Iris pigment epithelial cell (primary cell): ENCODE data around the gene PDE2A.
A peak's percentile ranks its signal among the peaks of the same experiment; 100 is the strongest.

ENCODE experiments used
- DNase-seq: peaks from one replicate; pipeline ENCODE4 v3.0.0-alpha.2; 2011; ENCODE audit warnings: low read depth

The PDE2A gene

DNA sequence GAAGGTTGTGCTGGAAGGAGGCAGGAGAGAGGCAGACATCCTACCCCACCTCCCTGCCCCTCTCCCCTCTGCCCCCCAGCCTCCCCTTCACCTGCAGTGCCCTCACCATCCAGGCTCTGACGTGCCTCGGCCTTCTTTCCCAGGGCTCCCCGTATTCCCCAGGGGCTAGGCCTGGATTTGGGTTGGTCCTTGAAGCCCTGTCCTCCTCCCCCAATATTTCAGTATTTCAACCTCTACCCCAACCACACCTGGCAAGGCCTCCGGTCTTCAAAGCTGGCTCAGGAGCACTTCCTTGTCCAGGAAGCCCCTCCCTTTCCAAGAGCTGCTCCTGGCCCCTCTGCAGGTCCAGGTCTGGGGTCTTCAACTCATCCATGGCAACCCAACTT is 8.6 kb upstream of the PDE2A start:
- no peak for DNase-seq

DNA sequence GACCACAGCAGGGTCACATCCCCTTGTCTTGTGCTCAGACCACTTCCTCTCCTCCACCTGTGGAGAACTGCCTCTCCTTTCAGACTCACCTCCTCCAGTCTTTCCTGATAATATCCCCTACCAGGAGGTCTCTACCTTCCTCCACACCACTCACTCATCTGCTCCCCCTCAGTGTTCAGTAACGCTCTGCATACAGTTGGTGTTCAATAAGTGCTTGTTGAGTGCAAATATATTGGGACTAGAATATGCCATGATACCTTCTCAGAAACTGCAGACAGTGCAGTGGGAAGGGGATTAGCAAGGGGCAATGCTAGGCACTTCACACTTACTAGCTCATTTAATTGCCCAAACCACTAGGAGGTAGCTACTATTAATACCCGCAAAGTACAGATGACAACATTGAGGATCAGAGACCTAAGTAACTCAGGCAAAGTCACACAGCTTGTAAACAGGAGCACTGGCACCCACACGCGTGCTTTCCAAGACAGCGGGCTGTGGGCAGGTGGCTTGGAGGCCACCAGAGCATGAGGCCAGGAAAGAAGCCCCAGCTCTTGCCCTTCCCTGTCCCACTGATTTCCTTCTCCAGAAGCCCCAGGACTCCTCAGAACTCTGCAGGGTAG is 8.1 kb upstream of the PDE2A start:
- DNase-seq = no peak

DNA sequence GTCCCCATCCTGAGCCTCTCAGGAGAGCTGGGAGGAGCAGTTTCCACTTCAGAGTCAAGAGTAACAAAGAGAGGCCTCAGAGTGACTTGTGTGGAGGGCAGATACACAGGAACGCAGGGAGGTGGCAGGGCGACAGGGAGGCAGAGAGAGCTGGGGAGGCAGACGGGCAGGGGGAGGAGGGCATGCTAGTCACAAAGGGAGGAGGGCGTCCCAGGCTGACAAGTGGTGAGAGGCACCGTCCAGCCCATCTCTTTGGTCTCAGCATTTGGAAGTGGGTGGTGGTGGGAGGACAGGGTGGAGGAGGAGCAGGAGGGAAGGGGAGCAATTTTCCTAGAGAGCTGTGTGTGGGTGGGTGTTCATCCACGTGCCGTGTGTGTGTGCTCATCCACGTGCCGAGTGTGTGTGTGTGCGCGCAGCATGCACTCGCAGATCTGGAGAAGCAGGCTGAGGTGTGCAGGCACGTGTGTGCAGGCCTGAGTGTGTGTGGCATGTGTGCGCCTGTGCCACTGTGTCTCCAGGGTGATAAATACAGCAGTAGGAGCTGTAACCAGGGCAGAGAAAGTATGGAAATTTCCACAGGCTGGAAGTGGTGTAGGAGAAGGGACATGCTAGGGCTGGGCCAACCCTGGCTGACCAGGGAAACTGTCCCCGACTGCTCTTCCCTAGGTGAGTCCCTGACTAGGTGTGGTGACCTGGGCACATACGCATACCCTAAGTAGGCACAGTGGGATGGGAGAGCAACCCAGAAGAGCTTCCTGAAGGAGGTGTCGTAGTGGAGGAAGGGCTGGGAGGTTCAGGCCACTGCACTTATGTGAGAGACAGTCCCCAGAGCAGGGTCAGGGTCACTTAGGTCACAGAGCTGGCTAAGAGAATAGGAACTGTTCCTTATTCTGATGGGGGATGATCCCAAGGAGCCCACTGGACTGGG is 7.3 kb upstream of the PDE2A start:
- DNase-seq = no peak

DNA sequence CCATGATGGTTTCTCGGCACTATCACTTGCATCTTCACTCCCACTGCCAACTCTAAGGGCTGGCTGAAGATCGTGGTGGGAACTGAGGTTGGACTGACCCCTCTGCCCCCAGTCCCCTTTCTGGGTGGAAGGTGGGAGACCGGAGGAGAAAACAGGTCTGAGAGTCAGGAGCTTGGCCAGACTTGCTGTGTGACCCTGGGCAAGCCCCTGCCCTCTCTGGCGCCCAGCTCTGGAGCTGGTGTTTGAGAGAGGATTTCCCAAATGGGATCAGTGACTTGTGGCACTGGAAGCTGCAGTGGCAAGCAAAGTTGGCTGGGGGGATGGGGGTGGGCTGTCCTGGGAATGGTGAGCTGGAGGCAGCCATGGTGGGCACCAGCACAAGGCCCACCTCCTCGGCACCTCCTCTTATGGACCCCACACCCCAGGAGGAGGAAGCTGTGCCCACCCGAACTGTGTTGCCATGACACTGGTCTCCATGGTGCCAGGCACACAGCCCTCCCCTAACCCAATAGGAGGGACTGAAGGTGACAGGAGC is 6.5 kb upstream of the PDE2A start:
- no peak for DNase-seq

DNA sequence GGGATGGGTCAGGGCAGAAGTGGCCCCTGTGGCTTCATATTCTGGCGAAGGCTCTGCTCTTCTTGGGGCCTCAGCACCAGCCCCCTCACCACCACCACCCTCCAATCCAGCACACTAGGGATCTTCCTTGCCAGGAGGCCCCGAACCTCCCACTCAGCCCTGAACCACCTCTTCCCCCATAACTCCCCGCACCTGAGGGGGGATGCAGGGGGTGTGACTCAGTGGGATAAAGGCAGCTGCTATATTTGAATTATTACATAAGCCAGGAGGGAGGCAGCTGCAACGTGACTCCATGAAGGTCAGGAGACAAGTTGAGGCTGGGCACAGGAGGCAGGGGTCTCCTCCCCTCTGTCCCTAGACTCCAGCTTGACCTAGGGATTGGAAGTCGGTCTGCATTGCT is 5.6 kb upstream of the PDE2A start:
- DNase-seq = no peak

DNA sequence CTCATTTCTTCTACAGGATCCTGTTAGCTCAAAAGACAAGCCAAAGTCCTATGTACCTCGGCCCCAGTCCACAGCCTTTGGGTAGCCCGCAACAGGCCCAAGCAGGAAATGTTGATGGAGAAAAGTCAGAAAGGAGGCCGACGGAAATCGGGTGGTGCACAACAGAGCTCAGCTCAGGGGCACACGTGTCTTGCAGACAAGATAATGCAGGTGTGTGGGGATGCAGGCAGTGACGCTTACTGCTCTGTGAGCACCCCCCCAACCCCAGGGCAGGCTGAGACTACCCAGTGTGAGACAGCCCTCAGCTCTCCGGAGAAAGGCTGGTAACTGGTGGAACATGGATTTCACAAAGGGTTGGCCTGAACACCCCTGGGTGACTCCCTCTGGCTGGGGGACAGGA is 4.3 kb upstream of the PDE2A start:
- DNase-seq = no peak

DNA sequence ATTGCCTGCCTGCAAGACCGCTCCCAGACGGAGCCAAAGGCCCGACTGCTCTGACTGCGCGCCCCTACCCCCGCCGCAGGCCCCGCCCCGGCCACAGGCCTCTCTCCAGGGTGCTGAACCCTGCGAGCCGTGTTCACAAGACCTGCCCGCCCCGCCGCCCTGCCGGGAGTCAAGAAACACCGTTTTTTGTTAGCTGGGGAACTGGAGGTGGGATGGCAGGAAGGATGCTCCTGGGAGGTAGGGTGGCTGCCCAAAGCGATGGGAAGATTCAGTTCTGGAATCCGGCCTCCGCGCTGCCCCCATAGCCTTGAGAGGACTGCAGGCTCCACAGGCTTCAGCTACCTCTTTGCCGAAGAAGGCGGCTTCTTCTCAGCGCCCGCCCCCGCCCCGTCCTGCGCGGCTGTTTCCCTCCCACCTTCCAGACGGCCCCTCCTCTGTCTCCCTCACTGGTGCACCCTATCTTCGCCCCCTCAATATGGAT is 2.7 kb upstream of the PDE2A start:
- peak; percentile 37 for DNase-seq

DNA sequence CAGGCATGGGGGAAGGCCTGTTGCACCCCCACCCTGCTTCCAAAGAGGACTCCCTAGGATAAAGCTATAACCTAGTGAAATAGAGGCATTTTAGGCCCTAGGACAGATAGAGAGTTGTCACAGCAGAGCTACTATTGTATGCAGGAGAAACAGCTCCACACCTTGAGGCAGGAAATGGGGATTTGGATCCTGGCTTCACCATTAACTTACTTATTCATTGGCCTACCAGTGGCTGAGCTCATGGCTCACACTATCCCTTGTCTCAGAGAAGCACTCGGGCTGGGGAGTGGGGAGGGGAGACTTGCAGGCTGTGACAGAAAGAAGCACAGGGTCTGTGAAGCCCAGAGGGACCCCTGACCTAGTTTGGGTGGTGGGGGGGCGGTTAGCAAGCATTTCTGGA is 999 bp upstream of the PDE2A start:
- no peak for DNase-seq

DNA sequence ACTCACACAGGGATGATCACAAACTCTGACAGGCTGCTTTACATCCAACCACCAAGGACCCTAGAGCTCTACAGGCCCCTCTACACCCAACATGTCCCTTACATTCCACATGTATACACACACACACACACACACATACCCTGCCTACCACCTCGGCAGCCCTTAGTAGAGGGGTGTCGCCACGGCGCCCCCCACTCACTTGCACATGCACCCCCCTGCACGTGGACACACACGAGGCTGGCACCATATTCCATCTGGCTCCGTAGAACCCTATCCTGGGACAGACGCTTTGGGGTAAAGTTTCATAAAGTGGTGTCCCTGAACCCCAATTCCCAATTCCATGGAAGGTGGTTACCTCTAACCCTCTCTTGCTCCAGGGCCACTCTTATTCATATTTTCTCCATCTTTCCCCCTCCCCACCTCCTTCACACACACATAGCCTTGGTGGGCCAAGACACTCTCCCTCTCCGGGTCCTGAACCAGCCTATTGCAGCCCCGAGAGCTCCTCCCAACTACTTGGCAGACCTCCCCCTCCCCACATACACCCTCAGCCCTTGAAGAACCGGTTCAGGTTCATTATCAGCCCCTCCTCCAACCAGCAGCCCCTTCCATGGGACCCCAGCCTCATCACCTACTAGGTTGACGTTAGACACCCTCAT is 809 bp downstream of the PDE2A start:
- no peak for DNase-seq

DNA sequence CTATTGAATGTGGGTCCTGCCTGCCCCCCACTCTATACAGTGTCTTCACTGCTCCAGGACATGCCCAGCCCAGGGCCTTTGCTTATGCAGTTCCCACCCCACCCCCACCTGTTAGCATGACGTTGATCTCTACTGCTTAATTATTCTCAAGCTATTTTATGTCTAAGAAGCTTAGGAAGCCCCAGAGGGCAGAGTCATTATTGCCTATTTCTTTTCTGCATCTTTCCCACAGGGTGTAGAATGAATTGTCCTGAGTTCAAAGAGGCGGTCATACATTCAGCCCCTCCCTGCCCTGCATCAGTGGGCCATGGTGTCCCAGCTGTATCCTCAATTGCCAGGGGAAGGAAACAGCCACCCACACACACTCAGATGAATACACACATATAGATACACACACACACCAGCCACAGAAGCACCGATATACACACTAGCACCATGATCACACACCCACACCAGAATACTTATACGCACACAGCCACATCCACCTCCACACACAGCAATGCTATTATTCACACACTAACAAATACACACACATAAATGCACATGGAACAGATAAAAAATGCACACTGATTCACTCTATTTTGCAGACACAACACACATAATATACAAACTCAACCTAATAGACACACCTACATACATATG is 1.5 kb downstream of the PDE2A start:
- no peak for DNase-seq

DNA sequence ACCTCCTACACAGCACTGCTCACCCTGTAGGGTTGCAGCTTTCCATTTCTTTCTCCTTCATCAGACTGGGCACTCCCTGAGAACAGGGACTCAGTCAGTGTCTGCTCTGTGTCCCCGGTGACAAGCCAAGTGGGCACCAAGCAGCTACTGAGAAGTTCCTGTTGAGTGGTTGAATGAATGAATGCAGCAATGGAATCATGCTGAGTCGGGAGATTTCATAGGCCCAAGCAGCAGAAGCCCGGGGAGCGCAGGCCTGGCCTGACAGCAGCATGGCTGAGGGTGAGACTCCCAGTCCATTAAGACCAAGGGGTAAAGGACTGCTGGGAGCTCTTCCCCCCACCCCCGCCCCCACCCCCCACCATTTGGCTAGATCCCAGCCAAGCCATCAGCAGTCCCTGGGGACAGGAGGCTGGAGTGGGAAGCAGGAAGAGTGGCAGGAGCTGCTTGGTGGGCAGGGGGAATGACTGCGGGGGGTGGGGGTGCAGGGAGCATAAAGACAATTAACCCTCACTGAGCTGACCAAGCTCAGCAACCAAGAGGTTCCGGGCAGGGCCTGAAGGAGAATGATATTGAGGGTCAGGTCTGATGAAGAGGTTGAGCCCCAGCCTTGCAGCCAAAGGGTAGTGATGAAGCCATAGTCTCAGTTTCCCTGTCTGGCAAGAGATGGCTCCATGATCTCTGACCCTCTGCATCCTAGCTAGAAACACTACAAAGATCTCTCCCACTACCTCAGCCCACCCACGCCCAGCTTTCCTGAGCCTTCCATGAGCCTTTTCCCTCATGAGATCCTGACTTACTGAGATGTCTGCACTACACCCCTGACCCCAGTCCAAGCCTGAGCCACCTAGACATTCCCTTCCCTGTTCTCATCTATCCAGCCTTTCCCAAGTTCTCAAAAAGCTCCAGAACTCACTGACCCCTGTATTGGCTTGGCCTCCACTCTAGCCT is 2.8 kb downstream of the PDE2A start:
- DNase-seq = no peak

DNA sequence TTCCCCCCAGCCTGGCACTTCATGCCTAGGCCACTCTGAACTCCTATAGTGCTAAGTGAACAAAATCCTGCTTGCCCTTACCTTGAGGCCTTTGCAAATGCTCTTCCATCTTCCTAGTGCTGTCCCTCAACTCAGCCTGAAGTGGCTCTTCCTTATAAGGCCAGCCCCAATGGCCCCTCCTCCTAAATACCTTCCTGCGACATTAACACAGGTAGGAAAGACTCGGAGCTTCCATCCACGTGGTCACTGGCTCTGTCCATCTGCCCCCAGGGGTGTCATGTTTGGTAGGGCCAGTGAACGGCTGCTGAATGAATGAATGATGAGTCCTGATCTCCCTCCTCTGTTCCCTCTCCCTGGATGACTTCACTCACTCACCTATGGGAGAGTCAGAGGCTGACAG is 4.2 kb downstream of the PDE2A start:
- no peak for DNase-seq

DNA sequence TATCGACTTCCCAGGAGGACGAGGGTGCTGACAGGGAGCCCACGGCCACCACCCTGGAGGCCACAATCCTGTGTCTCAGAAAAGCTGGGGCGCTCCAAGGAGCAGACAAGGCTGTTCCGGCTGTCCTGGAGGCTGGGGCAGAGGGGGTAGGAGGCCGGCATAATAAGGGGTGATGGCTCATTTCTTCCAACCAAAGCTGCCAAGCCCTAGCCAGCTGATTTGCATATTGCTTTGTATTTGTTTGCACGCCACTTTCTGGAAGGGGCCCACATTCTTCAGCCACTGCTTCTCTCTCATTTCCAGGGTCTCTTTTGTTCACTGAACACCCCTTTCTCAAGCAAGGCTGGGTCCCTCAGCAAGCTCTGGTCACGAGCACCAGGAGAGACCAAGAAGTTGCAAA is 4.7 kb downstream of the PDE2A start:
- DNase-seq = no peak

DNA sequence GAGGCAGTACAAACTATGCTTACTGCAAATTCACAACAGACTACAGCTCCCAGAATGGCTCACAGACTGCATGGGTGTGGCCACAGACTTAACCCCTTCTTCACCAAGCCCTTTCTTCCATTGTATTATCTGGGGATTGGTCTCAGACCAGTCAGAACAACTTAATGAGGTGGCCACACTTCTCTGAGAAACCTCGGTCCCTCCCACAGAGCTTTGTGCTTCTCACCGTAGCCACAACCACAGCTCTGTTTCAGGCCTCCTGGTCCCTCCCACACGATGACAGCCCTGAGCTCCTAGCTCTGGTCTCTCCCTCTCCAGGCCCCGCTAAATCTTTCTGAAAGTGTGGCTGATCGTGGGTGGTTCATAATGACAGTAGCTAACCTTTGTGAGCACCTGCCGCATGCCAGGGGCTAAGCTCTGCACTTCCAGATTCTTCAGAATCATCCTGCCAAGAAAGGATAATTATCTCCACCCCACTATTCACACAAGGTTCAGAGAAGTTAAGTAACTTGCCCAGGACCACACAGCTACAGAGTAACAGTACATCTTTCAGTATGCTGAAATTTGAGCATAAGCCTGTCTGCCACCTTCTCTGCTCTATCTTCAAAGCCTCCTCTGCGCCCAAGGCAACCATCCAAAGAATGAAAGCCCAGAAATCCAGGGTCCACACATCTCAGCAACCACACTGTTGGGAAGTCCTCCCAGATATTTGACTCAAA is 5.4 kb downstream of the PDE2A start:
- DNase-seq = no peak

DNA sequence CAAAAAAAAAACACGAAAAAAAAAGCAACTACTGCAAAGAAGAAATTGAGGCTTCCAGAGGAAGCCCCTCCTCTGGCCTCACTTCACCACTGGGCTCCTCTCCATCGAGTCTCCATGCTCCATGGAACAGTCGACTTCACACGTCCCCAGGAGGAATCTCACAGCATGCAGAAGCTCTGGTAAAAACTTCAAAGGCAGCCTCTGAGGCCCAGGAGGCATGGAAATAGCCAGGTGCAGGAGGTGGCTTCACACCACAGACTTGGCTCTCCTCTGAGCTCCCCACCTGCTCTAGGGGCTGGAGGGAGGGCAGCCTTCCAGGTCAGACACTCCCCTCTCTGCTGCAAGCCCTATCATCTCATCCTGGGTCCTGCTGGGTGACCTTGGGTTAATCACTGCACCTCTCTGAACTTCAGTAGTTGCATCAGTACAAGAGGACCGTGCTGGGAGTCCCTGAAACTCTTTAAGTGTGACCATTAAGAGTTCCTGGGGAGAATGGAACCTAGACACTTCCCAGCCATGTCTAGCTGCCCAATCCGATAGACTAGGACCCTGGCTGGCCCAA is 8.2 kb downstream of the PDE2A start:
- DNase-seq = no peak

DNA sequence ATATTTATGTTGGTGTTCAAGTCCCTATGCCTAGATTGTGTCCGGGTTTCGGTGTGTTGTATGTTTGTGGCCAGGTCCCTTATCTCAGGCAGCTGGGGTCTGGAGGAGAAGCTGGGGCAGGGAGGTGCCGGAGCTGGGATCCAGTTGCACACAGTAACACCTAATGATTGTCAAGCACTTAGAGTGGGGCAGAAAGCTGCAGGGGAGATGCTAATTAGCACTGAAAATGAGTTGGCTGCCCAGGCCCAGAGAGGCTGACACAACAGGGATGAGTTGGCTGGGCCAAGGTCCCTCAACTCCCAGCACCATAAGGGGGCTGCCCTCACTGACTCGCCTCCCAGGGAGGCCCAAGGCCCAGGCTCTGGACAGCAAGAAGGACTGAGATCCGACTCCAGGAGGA is 12.2 kb downstream of the PDE2A start:
- no peak for DNase-seq

DNA sequence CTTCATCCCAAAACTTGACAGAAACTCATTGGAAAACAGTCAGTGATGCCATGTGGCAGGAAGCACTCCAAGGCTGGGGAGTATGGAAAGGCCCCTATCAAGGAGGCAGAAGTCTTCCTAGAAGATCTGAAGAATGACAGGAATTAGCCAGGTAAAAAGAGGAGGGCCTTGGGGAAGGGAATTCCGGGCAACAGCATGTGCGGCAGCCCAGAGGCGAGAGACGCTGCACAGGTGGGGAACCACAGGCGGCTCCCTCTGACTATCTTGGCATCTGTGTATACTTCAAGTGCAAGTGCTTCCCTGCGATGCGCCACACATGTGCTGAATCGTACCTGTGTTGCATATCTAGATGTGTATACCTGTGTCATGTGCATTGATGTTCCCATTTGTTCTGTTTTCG is 12.7 kb downstream of the PDE2A start:
- DNase-seq = no peak

DNA sequence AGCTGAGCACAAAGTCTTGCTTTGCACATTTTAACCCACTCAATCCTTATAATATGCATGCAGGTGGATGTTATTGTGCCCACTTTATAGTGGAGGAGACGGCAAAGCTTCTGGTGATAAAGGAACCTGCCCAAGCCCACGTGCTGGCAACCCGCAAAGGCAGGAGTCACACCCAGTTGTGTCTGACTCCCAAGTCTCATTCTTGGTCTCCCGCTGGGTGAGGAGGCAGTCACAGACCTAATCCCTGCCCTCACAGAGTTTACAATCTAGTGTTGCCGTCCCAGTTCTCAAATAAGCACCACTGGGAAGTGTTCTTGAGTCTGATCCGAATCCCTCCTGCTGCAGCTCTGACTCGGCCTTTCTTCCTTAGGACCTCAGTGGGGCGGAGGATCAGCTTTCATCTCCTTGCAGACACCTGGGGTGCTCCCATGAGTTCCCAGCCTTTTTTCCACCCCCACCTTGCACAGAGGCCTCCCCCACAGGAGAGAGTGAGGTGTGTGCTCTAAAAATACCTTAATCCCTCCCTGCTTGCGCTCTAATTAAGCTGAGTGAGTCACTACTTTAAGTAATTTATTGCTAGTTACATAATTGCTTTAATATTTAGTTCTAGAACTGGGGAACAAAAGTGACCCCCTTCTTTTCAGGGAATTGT is 15.1 kb downstream of the PDE2A start:
- no peak for DNase-seq

DNA sequence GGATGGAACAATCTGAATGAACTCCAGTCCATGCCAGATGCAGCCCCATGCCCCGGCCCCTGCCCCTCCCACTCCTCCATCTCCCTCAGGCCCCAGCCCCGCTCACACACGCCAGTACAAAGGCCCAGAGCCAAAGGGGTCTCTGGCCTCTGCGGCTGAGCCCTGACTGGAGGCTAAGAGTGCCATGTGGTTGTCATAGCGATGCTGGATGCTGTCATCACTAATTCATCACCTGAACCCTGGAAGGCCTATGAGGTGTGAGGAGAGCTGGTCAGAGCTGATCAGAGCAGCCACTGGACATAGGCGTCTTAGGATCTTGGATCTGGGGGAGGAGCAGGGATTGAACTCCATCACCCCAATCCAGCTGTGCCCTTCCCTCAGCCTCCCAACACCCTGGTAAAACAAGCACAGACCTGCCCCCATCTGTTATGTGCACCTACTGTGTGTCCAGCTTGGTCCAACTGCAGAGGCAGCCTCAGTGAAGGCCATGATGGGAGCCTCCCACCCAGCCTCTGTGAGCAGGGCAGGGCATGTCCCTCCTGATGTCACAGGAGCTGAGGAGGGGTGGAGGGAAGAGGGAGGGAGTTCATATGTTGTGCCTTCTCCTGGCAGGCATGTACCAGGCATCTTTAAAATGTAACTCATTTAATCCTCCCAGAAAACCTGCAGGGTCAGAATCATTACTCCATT is 16.7 kb downstream of the PDE2A start:
- DNase-seq = no peak
